Measurements from ENCODE around the gene PLXNA4.
A peak's percentile ranks its signal among the peaks of the same experiment; 100 is the strongest.

Gene PLXNA4

DNA sequence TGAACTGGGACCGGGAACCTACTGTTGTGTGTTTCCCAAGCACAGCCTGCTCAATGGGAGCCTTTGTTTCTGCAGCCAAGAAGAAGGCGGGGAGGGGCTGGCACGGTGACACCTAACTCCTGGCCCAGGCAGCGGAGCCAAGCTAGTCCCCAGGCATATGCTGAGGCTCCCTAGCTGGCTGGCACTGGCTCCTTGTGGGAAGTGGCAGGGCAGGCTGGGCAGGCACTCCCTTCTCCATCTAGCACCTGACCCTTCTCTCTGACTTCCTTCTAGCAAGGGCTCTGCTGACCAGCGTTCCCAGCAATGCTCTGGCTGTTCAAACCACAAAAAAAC is 325.0 kb downstream of the PLXNA4 start:
- DNase-seq (ENCODE audit: low read depth in 1 of 2, low spot score in 1 of 2), result peak; percentile 30 to 84
- in situ Hi-C loops (cut with HindIII; ENCODE audit: low pct_unique_long_range_greater_than_20kb, low sequenced_read_pairs), result no loop called here

DNA sequence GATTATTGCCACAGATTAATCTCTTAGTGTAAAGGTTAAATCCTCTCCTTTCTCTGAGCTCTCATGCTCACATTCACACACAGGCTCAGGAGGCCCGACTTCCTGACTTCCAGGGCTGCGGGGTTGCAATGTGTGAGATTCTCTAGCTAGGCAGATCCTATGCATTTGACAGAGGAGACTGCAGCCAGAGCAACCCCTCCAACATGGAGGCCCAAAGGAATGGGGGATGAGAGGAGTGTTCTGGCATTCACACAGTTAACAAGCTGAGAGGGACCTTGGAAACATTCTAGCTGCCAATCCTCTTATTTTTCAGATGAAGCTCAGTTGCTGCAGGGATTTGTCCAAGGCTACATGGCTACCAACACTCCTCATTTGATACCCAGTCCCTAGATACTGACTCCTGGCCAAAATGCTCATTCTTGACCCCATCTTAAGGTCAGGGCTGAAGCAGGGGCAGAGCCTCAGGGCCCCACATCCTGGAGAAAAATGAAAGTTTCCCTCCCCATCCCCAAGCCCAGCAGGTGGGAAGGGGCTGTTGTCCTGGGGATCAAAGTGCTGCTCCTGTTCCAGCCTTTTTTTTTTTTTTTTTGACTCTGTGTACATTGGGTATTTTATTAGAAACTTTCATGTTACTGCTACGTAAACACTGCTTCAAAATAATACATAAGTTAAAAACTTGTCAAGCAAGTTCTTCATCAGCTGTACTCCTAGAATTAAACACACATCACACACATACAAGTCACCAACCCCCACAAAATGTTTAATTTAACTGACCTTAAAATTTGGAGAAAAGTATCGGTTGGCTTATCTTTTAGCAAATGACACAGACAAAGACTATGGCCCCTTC is 325.6 kb downstream of the PLXNA4 start:
- in situ Hi-C loops (cut with HindIII; ENCODE audit: low pct_unique_long_range_greater_than_20kb, low sequenced_read_pairs), result no loop called here
- no peak for DNase-seq (ENCODE audit: low read depth in 1 of 2, low spot score in 1 of 2)
- no peak for TF ChIP-seq JUND (IDR thresholded peaks at IDR 0.05; ENCODE audit: low read depth)

More for the DNA sequence above, 325.0 kb downstream of the PLXNA4 start:
- TF ChIP-seq JUND (IDR thresholded peaks at IDR 0.05; ENCODE audit: low read depth), result no peak

- in situ Hi-C loops (cut with HindIII; ENCODE audit: low pct_unique_long_range_greater_than_20kb, low sequenced_read_pairs), result no loop called here
- peak in 1 of 2 experiments; percentile 46 for DNase-seq (ENCODE audit: low read depth in 1 of 2, low spot score in 1 of 2)
- TF ChIP-seq JUND (IDR thresholded peaks at IDR 0.05; ENCODE audit: low read depth), result no peak
Observed at GRCh38 chr7:132249256-132249971, 326.9 kb downstream of the PLXNA4 start.

GRCh38 chr7:132248841-132249240 is 327.4 kb downstream of the PLXNA4 start:
- no peak for DNase-seq (ENCODE audit: low read depth in 1 of 2, low spot score in 1 of 2)
- TF ChIP-seq JUND (IDR thresholded peaks at IDR 0.05; ENCODE audit: low read depth), result no peak
- in situ Hi-C loops (cut with HindIII; ENCODE audit: low pct_unique_long_range_greater_than_20kb, low sequenced_read_pairs), result no loop called here

GRCh38 chr7:132247995-132248618 is 328.2 kb downstream of the PLXNA4 start:
- TF ChIP-seq JUND (IDR thresholded peaks at IDR 0.05; ENCODE audit: low read depth), result no peak
- no peak for DNase-seq (ENCODE audit: low read depth in 1 of 2, low spot score in 1 of 2)
- in situ Hi-C loops (cut with HindIII; ENCODE audit: low pct_unique_long_range_greater_than_20kb, low sequenced_read_pairs), result no loop called here

DNA sequence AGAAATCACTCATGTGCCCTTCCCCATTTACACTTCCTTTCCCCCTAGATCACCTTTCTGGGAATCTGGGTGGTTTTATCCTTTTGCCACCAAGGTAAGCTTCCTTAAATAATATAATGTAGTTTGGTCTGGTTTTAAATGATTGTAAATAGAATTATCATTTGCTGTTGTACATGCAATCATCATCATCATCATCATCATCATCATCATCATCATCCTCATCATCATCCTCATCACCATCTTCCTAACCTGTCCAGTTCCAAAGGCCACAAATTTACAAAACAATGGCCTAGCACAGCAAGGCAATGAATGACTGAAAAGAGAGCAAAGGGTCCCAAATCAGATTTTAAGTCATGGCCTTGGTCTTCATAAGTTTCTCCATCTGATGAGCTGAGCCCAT is 329.7 kb downstream of the PLXNA4 start:
- no peak for TF ChIP-seq JUND (IDR thresholded peaks at IDR 0.05; ENCODE audit: low read depth)
- DNase-seq (ENCODE audit: low read depth in 1 of 2, low spot score in 1 of 2), result no peak
- in situ Hi-C loops (cut with HindIII; ENCODE audit: low pct_unique_long_range_greater_than_20kb, low sequenced_read_pairs), result no loop called here

GRCh38 chr7:132245539-132245938 is 330.7 kb downstream of the PLXNA4 start:
- TF ChIP-seq JUND (IDR thresholded peaks at IDR 0.05; ENCODE audit: low read depth), result no peak
- DNase-seq (ENCODE audit: low read depth in 1 of 2, low spot score in 1 of 2), result no peak
- in situ Hi-C loops (cut with HindIII; ENCODE audit: low pct_unique_long_range_greater_than_20kb, low sequenced_read_pairs), result no loop called here

DNA sequence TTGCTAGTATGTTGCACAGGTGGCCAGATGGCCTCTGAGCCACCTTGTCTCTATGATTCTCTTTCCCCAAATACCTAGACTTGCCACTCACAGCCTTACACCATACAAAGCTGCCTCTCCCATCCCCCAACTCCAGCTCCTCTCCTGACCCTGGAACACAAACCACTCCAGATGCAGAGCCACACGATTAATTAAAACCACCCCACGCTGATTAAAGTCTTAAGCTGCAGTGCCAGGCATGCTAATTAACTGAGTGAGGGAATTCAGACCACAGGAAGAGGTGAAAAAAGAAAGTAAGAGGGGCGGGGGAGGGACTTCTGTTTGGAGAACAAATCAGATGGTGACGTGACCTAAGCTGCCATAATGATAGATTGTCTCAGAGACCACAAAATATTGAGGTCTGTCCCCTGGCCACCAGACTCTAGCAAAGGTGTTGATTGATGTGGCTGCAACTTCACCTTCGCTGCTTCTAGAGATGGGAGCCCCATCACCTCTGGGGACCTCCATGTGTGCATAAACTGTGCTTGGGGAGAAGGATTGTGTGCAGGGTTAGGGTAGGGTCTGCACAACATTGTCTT is 331.3 kb downstream of the PLXNA4 start:
- no peak for DNase-seq (ENCODE audit: low read depth in 1 of 2, low spot score in 1 of 2)
- in situ Hi-C loops (cut with HindIII; ENCODE audit: low pct_unique_long_range_greater_than_20kb, low sequenced_read_pairs), result no loop called here
- no peak for TF ChIP-seq JUND (IDR thresholded peaks at IDR 0.05; ENCODE audit: low read depth)

- DNase-seq (ENCODE audit: low read depth in 1 of 2, low spot score in 1 of 2), result no peak
- TF ChIP-seq JUND (IDR thresholded peaks at IDR 0.05; ENCODE audit: low read depth), result no peak
- in situ Hi-C loops (cut with HindIII; ENCODE audit: low pct_unique_long_range_greater_than_20kb, low sequenced_read_pairs), result no loop called here
Observed at GRCh38 chr7:132243463-132243862, 332.8 kb downstream of the PLXNA4 start.

DNA sequence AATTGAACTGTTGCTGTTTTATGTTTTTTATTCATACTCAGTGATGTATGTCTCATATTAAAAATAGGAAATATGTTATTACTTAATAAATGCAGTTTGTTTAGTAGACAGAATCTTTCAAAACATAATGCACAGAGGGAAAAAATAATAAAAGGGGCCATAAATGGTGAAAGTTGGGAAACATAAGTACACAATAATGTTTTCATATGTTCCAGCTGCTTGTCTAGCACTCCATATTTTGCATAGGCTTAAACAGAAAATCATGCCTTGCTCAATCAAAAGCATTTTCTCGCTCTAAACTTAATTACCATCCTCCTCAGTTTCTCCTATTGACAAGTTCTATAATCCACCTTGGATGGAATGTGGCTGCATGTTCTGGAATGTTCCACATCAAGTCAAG is 333.2 kb downstream of the PLXNA4 start:
- TF ChIP-seq JUND (IDR thresholded peaks at IDR 0.05; ENCODE audit: low read depth), result no peak
- no peak for DNase-seq (ENCODE audit: low read depth in 1 of 2, low spot score in 1 of 2)
- in situ Hi-C loops (cut with HindIII; ENCODE audit: low pct_unique_long_range_greater_than_20kb, low sequenced_read_pairs), result no loop called here

DNA sequence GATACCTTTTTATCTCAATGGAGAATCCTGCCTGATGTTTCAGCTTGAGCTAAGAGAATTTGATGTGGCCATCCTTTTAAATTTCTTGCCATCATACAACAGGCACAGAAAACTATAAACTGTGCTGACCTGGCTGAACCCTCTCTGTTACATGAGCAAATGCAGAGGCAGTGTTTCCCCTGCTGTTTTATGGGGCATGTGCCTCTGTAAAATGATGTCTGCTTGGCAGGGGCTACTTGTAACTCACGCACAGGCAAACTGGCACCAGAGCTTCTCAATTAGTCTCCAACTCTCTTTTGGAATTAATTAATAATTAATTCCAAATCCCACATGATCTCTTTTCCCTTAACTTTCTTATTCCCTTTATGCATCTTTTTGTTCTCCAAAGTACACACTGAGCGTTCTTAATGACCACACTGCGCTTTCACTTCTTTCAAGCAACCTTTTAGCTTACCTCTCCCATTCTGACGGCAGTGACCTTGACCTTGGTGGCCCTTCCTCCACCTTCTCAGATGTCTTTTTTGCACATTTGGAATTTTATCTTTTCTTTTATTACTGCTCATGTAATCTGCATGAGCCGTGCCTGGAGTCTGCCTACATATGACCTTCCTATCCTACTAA is 334.0 kb downstream of the PLXNA4 start:
- in situ Hi-C loops (cut with HindIII; ENCODE audit: low pct_unique_long_range_greater_than_20kb, low sequenced_read_pairs), result no loop called here
- DNase-seq (ENCODE audit: low read depth in 1 of 2, low spot score in 1 of 2), result no peak
- no peak for TF ChIP-seq JUND (IDR thresholded peaks at IDR 0.05; ENCODE audit: low read depth)

- in situ Hi-C loops (cut with HindIII; ENCODE audit: low pct_unique_long_range_greater_than_20kb, low sequenced_read_pairs), result no loop called here
- no peak for TF ChIP-seq JUND (IDR thresholded peaks at IDR 0.05; ENCODE audit: low read depth)
- no peak for DNase-seq (ENCODE audit: low read depth in 1 of 2, low spot score in 1 of 2)
Observed at GRCh38 chr7:132240821-132241422, 335.3 kb downstream of the PLXNA4 start.
